Measurements from ENCODE around the gene GRPEL1. TPM values are rescaled to one million over a fixed set of nuclear protein-coding genes. Genes with fewer than 3 reads are reported as not detected.

The GRPEL1 gene
- total RNA-seq, 1 experiment from 2014 or later, result 40.7 TPM

DNA sequence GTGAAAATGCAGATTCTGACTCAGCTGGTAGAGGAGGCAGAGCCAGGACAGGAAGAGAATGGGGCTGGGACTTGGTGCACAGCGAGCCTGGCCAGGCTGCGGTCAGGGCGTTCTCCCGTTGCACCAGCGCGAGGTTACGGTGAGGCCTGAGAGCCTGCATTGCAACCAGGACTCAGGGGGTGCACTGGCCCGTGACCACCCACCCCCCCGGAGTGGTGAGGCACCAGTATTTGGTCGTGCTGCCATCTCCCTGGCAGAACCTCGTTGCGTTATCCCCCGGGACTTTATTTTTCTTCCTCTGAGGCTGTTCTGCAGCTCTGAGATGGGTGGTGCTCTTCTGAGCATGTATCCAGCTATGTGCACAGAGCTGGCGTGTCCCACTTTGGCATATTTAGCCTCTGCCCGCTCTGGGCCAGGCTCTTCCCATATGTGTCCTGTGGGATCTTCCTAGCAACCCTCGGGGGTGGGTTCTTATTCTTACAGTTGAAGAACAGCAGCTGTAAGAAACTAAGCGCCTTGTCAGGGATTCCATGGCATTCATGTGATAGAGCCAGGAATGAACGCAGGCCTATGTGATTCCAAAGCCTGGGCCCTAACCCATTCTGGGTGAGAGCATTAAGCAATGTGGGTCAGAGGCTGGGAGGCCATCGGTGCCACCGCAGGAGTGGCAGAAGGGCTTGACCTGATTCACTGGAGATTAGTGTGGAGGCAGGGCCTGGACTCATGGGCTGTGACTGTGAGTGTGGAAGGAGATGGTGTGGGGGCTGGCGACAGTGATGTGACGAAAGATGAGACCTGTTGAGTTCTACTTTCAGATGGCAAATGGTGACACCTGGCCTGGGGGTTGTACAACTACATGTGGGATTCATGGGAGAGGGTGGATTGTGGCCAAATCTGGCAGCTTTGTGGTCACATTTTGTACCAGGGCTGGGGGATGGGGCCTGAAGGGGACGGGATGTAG, 21.6 kb downstream of the GRPEL1 start:
- Histone ChIP-seq H4K91ac (ENCODE audit: insufficient read length, low read depth, low read length) (no peak overlapping the region), H3K4ac (ENCODE audit: low read depth, low read length) (no peak overlapping the region), H2AK5ac (ENCODE audit: insufficient read length, low read length) (no peak overlapping the region), H4K5ac (ENCODE audit: insufficient read length, low read depth, low read length) (no peak overlapping the region), H3K79me2 (ENCODE audit: insufficient read depth, low read length) (peaks cover 10% of the 10 kb centered on the region), H3K14ac (ENCODE audit: insufficient read depth, low read length) (no peak overlapping the region), H3K27ac (ENCODE audit: insufficient read length, low read depth, low read length) (no peak overlapping the region), H3K9ac (ENCODE audit: extremely low read depth, insufficient read length, low read length) (no peak overlapping the region), H3K4me2 (ENCODE audit: insufficient read depth, insufficient read length, low read length) (no peak overlapping the region), H3K27me3 (ENCODE audit: insufficient read depth, low read length) (peaks cover 9% of the 10 kb centered on the region; the same call in 1 of the 2 replicates), H2BK15ac (ENCODE audit: low read depth, low read length) (no peak overlapping the region), H2BK12ac (ENCODE audit: insufficient read length, low read depth, low read length) (no peak overlapping the region), H3T11ph (ENCODE audit: low read length) (no peak overlapping the region), H3K4me1 (ENCODE audit: insufficient read depth, low read length) (peaks cover 3% of the 10 kb centered on the region; the same call in 1 of the 2 replicates), H4K20me1 (ENCODE audit: control insufficient read depth, insufficient read depth, insufficient read length) (no peaks in the 10 kb centered on the region), H2AFZ (ENCODE audit: low read length) (no peak overlapping the region), H2BK20ac (ENCODE audit: low read depth, low read length, poor library complexity, severe bottlenecking) (no peak overlapping the region), H2BK5ac (ENCODE audit: insufficient read length, low read length) (no peak overlapping the region), H2BK120ac (ENCODE audit: low read depth, low read length, poor library complexity, severe bottlenecking) (no peak overlapping the region), H4K8ac (replicated peaks; ENCODE audit: insufficient read length, low read depth, low read length) (no peak overlapping the region), H3K18ac (ENCODE audit: insufficient read length, low read depth, low read length) (no peak overlapping the region), H3K23me2 (ENCODE audit: insufficient read length, low read depth, low read length, poor library complexity, severe bottlenecking) (peaks cover 19% of the 10 kb centered on the region), H3K56ac (ENCODE audit: insufficient read length, low read depth, low read length) (no peak overlapping the region), H3K9me3 (ENCODE audit: control insufficient read depth, low read depth, low read length) (no peaks in the 10 kb centered on the region), H3K23ac (ENCODE audit: insufficient read length, low read depth, low read length) (no peak overlapping the region), H3K79me1 (ENCODE audit: insufficient read depth, low read depth, low read length, poor library complexity, severe bottlenecking) (peaks cover 4% of the 10 kb centered on the region)
- H3K9me3 Mint-ChIP-seq, result no peaks in the 10 kb centered on the region
- H3K27me3 Mint-ChIP-seq (ENCODE audit: low read depth), result peaks cover 21% of the 10 kb centered on the region
- WGBS (ENCODE audit: extremely low coverage, insufficient read length, low lambda C conversion rate), result no CpG with 5 or more reads among the region's 23 CpGs
- no peaks in the 10 kb centered on the region; a peak in 2 of 7 replicates for H3K36me3 Mint-ChIP-seq (ENCODE audit: insufficient read depth in 1 of 3, low read depth in 3 of 3)
- H3K27ac Mint-ChIP-seq, result peak overlapping the region in 1 of 3 experiments; percentile 15; a peak in 1 of 7 replicates
- TF ChIP-seq, protein P1, sequence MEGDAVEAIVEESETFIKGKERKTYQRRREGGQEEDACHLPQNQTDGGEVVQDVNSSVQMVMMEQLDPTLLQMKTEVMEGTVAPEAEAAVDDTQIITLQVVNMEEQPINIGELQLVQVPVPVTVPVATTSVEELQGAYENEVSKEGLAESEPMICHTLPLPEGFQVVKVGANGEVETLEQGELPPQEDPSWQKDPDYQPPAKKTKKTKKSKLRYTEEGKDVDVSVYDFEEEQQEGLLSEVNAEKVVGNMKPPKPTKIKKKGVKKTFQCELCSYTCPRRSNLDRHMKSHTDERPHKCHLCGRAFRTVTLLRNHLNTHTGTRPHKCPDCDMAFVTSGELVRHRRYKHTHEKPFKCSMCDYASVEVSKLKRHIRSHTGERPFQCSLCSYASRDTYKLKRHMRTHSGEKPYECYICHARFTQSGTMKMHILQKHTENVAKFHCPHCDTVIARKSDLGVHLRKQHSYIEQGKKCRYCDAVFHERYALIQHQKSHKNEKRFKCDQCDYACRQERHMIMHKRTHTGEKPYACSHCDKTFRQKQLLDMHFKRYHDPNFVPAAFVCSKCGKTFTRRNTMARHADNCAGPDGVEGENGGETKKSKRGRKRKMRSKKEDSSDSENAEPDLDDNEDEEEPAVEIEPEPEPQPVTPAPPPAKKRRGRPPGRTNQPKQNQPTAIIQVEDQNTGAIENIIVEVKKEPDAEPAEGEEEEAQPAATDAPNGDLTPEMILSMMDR (conservative IDR thresholded peaks at IDR 0.05), result no peak
- DNase-seq, result no peak
- H3K4me1 Mint-ChIP-seq, result peaks cover 33 to 40% of the 10 kb centered on the region in 2 experiments
- H3K4me3 Mint-ChIP-seq, result peak overlapping the region in 1 of 2 experiments; percentile 28; a peak in 2 of 5 replicates

All from H9 (cell line).